Liver (tissue), 3 donors: ENCODE data around the gene LAMA2.

Experiments
- EGR1 ChIP-seq, 2 donors: IDR thresholded peaks; 2 replicates each; pipeline ENCODE4 v1.6.1; 2016 to 2018; ENCODE audit warnings: antibody characterized with exemption in 2 of 2, low read depth in 2 of 2
- FOXA1 ChIP-seq: IDR thresholded peaks from 2 replicates; pipeline ENCODE4 v1.6.1; 2016; ENCODE audit warnings: antibody characterized with exemption
- REST ChIP-seq: IDR thresholded peaks from 2 replicates; pipeline ENCODE4 v1.6.1; 2016; ENCODE audit warnings: antibody characterized with exemption, mild to moderate bottlenecking
- RXRA ChIP-seq, 2 donors: IDR thresholded peaks; 2 replicates each; pipeline ENCODE4 v1.6.1; 2017 to 2018; ENCODE audit warnings: antibody characterized with exemption in 2 of 2, mild to moderate bottlenecking in 1 of 2
- YY1 ChIP-seq: IDR thresholded peaks from 2 replicates; pipeline ENCODE4 v1.6.1; 2016; ENCODE audit warnings: antibody characterized with exemption, mild to moderate bottlenecking
- TF ChIP-seq, protein P1 (sequence below): fragments of 150-350 bp; IDR thresholded peaks from 2 replicates; pipeline ENCODE4 v1.5.1; 2017; ENCODE audit warnings: improper control_type of control experiment, low read depth, low read length; ENCODE audit not compliant: missing input control
- TF ChIP-seq, protein P2 (sequence below): IDR thresholded peaks from 2 replicates; pipeline ENCODE4 v1.6.1; 2016; ENCODE audit warnings: antibody characterized with exemption
- TF ChIP-seq, protein P3 (sequence below): IDR thresholded peaks from 2 replicates; pipeline ENCODE4 v1.6.1; 2016; ENCODE audit warnings: antibody characterized with exemption
- donor health status: healthy.
- donor health status: healthy.

GRCh38 chr6:129248946-129249345, 366.0 kb downstream of the LAMA2 start:
- TF ChIP-seq, protein P1, sequence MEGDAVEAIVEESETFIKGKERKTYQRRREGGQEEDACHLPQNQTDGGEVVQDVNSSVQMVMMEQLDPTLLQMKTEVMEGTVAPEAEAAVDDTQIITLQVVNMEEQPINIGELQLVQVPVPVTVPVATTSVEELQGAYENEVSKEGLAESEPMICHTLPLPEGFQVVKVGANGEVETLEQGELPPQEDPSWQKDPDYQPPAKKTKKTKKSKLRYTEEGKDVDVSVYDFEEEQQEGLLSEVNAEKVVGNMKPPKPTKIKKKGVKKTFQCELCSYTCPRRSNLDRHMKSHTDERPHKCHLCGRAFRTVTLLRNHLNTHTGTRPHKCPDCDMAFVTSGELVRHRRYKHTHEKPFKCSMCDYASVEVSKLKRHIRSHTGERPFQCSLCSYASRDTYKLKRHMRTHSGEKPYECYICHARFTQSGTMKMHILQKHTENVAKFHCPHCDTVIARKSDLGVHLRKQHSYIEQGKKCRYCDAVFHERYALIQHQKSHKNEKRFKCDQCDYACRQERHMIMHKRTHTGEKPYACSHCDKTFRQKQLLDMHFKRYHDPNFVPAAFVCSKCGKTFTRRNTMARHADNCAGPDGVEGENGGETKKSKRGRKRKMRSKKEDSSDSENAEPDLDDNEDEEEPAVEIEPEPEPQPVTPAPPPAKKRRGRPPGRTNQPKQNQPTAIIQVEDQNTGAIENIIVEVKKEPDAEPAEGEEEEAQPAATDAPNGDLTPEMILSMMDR, result no peak
- no peak for TF ChIP-seq YY1
- TF ChIP-seq EGR1 (IDR thresholded peaks at IDR 0.05; ENCODE audit: low read depth in 2 of 2), result no peak
- no peak for TF ChIP-seq RXRA (IDR thresholded peaks at IDR 0.05)
- TF ChIP-seq FOXA1, result no peak
- TF ChIP-seq REST, result no peak
- TF ChIP-seq, protein P2, sequence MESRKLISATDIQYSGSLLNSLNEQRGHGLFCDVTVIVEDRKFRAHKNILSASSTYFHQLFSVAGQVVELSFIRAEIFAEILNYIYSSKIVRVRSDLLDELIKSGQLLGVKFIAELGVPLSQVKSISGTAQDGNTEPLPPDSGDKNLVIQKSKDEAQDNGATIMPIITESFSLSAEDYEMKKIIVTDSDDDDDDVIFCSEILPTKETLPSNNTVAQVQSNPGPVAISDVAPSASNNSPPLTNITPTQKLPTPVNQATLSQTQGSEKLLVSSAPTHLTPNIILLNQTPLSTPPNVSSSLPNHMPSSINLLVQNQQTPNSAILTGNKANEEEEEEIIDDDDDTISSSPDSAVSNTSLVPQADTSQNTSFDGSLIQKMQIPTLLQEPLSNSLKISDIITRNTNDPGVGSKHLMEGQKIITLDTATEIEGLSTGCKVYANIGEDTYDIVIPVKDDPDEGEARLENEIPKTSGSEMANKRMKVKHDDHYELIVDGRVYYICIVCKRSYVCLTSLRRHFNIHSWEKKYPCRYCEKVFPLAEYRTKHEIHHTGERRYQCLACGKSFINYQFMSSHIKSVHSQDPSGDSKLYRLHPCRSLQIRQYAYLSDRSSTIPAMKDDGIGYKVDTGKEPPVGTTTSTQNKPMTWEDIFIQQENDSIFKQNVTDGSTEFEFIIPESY, result no peak
- TF ChIP-seq, protein P3, sequence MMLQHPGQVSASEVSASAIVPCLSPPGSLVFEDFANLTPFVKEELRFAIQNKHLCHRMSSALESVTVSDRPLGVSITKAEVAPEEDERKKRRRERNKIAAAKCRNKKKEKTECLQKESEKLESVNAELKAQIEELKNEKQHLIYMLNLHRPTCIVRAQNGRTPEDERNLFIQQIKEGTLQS, result no peak
